Stimulated activated CD4-positive, alpha-beta T cell treated with anti-CD3 and anti-CD28 coated beads, Interleukin-2, amount 100 ng/mL, for 48 hours (primary cell): ENCODE data around the gene ATP8B3.
A peak's percentile ranks its signal among the peaks of the same experiment; 100 is the strongest.
"Not testable (repeated sequence)": the region's sequence is repeated elsewhere in the genome, so short reads cannot be mapped to it uniquely, and the experiment has no call there.

Experiments
- DNase-seq, 2 donors: peaks; one replicate each; pipeline ENCODE4 v3.0.0-alpha.2; 2020

Gene ATP8B3

DNA sequence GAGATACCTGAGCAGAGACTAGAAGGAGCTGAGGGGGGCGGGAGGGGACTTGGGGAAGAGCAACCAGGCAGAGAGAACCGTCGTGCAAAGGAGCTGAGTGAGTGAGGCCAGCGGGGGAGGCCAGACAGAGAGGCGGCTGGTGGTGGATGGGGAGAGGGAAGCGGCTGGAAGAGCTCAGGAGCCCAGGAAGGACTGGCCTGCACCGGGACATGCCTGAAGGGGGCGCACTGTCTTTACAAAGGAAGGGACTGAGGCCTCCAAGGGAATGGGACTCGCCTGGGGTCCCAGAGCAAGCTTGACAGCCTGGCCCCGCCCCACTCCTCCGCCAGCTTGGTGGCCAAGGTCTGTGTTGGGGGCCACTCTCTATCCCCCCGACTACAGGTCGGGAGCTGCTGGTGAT, 43.8 kb downstream of the ATP8B3 start:
- no peak for DNase-seq

DNA sequence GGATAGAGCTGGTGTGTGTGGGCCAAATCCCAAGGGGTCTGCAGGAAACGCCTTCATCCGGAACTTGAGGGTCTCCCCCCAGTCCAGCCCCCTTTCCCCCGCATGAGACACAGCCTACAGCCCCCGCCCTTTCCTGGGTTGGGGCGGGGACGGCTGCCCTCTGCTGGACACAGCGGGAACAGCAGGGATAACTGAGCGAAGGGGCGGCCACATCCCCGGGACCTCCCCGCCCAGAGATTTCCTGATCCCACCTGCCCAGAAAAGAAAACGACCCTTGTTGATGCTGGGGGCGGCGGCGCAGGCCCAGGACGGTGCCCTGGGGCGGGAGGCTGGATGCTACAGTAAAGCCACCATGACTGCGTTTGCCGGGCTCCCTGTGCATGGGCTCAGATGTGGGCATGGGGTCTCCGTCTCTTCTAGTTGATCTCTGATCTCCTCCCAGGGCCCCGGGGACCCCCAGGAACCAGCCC, 44.6 kb downstream of the ATP8B3 start:
- DNase-seq, result peak; percentile 54 to 70

DNA sequence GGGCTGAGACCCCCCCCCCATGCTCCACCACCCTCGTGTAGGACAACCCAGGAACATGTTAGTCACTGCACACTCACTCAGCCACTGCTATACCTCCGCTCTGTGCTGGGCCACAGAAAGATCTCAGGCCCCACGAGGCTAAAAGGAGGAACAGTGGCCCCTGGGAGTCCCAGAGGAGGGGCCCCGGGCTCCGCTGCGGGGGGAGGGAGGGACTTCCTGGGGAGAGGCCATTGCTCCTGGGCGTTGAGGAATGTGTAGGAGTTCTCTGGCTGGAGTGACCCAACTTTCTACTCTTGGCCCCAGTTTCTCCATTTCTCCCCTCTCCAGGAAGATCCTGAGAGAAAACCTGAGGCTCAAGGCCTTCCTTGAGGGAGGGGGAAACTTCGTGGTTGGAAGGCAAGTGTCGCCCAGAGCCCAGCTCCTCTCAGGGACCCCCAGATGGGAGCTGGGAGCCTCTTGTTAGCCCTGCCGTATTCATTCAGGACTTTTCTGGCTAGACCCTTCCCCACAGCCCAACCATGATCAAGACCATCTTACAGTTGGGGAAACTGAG, 45.2 kb downstream of the ATP8B3 start:
- no peak for DNase-seq

DNA sequence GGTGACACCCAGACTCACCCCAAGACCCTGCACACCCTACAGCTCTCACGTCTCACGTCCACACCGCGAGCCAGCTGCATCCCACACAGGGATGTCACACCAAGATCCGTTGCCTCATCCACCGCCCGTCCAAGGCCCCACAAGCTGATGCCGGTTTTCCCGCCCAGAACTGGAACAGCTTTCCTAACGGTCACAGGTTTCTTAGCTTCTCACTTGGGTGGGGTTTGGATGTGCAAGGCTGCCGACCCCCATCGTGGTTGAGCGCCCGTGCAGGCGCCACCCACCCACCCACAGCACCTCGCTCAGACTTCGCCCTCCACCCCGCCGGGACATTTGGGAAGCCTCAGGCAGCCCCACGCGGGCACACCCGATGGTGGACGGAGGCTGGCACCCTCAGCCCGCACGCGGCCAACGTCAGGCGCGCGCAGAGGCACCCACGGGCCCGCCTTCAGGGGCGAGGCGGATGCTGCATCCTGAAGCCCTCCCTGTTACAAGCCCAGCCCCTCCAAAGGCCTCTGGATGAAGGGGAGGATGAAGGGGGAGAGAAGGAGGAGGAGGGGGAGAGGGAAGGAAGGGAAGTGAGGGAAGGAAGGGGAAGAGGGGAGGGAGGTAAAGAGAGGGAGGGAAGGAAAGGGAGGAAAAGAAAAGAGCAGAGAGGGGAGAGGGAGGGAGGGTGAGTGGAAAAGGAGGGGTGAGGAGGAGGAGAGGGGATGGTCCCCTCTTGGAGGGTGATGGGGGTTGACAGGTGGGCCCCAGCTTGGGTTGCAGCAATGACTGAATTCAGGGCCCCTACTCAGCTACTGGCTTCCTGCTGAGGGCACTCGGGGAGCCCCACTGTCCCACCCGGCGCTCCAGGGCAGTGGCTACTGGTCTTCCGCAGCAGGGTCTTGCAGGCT, 45.9 kb downstream of the ATP8B3 start:
- no peak for DNase-seq

DNA sequence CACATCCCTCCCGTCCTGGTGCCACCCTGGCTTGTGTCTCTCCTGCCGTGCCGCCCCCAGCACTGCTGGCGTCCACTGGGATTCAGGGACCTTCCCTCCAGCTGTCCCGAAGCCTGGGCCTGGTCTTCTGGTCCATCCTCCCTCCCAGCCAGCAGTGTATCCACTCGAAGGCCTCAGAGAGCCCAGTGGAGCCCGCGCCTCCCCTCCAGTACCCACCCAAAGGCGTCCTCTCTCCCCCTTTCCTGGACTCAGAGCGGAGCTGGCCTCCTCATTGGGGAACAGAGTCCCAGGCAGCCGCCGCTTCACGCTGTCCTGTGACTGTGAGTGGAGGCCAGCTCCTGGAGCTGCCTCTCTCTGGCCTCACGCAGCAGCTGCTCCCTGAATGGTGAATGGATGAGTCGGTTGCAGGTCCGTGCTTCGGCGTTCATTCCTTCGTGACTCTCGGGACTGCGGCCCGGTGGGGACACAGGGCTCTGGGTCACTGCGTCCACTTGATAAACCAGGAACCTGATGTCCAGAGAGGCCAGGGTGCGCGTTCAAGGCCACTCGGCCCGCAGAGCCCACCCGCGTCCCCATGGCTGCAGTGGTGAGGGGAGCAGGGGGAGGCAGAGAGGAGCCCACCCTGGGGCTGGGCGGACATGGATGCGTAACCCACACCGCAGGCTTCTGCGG, 46.7 kb downstream of the ATP8B3 start:
- no peak for DNase-seq

DNA sequence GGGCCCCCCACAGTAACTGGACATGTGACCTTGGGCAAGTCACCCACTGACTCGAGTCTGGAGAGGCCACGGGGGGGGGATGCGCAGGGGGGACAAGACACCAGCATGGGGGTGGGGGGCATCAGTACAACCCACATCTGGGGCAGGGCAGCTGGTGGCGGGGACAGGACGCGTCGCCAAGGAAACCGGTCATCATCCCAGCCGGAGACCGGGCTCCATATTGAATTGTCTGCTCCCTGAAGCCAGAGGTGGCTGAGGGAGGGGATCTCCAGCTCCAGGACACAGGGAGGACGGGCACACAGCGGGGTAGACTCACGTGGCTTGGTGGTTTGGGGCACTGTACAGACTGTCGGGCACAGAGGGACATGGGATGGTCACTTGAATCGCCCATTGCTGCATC, 47.3 kb downstream of the ATP8B3 start:
- no peak for DNase-seq

DNA sequence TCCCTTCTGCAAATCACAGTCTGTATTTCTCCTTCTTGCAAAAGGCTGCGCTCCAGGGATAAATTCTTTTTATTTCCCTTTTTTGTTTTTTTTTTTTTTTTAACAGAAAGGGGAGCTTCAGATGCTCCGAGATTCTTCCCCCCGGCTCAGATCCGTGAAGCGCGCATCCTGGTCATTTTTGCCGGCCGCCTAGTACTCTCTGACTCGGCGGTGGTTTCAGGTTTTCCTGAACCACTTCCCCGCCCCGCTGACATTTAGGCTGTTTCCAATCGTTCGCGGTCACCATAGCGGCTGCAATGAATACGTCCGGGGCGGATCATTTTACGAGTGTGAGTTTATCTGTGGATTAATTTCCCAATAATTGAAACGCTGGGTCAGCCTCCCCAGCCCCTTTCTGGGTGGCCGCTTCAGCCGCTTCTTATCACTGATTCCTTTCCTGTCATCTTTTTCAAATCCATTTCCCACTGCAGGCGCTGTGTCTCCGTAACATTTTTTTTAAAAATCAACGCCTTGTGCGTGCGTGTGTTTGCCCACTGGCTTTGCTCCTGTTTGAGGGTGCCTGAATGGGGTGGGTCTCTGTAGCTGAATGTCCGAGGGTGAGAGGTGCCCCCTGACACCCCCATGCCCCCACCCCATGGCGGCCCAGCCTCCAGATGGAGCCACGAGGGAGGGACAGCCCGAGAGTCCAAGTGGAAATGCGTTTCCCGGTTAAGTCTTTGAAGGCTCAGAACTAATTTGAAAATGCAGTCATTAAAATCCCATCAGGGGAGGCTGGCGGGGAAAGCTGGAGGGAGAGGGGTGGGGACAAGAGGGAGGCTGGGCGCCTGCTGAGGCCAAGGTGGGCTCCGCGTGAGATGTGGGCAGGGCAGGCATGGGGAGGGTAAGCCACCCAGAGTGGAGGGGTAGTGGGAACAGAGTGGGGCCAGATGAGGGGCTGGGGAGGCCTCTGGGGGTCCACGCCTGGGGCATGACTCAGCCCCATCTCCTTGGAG, 48.1 kb downstream of the ATP8B3 start:
- DNase-seq, result no peak

DNA sequence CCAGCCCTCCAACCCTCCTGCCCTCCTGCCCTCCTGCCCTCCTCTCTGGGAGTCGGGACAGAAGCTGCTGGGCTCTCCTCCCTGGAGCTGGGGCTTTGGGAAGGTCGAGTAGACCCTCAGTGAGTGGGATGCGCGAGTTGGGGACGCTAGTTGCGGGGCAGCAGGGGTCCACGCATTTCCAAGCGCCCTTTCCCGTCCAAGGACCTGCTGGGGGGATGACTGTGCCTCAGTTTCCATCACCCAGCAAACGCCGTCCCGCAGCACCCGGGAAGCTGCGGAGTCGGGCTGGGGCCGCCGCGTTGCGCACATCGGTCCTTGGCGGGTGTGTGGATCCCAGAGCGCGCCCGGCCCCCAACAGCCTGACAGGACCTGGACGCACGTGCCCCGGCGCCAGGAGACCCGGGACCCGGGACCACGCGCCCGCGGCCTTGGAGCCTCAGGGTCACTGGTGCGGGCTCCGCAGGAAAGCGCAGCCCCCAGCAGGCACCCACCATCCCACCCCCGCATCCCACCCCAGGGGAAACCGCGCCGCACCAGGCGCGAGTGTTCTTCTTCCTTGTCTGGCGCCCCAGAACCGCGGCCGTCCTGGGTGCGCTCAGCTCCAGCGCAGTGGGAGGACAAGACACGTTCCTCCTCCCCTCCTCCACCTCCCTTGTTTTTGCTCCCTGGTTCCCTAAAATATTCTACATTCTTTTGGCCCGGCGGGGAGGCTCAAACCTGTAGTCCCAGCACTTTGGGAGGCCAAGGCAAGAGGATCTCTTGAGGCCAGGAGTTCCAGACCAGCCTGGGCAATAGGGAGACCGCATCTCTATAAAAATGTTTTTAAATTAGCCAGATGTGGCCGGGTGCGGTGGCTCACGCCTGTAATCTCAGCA, 49.6 kb downstream of the ATP8B3 start:
- no peak for DNase-seq

DNA sequence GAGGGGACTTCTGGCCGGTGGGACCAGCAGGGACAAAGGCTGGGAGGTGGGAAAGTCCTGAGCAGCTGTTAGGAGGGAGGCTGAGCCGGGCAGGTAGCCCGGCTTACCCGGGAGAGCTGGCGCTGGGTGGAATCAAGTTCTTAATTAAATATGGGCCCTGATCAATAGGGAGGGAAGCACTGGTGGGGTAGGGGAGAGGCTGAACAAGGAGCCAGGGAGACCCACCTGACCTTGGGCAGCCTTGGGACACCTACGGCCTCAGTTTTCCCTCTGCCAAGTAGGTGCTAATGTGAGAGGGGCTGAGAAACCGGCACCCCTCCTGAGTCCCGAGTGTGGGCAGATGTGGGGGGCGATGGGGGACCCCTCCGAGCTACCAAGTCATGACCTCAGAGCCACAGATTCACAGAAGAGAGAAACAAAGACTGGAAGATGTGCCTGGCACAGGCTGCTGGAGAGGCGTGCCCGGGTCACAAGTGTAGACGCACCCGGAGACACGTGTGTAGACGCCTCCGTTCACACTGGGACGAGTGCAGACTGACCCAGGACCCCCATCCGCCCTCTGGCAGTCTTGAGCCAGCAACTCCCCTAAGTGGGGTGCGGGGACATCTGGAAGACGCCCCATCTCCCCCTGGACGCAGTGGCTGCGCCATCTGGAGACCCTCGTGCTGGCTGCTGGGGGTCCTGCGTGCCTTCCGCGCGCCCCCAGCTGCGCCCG, 50.4 kb downstream of the ATP8B3 start:
- DNase-seq, result no peak

DNA sequence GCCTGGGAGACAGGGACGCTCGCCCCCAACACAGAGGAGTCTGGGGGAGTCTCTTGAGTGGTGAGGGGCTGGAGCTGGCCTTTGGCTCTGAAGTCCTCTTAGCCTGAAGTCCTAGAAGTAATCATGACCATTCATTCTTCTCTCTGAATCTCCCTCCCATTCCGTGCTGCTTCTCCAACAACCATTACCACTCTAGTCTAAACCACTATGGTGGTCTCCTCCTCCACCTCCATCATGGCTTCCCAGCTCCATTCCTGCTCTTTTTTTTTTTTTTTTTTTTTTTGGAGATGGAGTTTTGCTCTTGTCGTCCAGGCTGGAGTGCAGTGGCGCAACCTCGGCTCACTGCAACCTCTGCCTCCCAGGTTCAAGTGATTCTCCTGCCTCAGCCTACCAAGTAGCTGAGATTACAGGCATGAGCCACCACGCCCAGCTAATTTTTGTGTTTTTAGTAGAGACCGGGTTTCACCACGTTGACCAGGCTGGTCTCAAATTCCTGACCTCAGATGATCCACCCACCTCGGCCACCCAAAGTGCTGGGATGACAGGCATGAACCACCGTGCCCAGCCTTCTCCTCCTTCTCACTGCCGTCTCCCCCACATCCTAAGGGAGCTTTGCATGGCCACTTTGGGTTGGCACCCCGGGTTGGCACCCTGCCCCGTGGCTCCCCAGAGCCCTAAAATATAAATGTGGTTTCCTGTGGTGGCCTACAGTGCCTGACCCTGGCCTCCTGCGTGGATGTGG, 51.1 kb downstream of the ATP8B3 start:
- not testable (repeated sequence) for DNase-seq

DNA sequence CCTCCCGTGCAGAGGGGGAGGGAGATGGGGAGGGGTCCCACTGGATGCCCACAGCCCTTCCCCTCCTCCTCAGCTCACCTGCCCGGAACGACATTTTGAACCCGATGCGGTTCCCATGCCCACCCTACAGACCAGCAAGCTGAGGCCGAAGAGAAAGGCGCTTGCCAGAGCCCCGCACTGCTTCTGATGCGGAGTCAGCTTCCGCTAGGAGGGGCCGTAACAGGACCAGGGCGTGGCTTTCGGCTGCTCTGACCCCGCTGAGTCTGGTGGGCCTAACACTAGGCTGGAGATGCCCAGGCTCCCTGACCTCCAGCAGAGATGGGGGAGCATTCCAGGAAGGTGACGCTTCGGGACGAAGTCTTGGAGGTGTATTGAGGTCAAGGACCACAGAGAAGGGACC, 52.1 kb downstream of the ATP8B3 start:
- DNase-seq, result no peak

DNA sequence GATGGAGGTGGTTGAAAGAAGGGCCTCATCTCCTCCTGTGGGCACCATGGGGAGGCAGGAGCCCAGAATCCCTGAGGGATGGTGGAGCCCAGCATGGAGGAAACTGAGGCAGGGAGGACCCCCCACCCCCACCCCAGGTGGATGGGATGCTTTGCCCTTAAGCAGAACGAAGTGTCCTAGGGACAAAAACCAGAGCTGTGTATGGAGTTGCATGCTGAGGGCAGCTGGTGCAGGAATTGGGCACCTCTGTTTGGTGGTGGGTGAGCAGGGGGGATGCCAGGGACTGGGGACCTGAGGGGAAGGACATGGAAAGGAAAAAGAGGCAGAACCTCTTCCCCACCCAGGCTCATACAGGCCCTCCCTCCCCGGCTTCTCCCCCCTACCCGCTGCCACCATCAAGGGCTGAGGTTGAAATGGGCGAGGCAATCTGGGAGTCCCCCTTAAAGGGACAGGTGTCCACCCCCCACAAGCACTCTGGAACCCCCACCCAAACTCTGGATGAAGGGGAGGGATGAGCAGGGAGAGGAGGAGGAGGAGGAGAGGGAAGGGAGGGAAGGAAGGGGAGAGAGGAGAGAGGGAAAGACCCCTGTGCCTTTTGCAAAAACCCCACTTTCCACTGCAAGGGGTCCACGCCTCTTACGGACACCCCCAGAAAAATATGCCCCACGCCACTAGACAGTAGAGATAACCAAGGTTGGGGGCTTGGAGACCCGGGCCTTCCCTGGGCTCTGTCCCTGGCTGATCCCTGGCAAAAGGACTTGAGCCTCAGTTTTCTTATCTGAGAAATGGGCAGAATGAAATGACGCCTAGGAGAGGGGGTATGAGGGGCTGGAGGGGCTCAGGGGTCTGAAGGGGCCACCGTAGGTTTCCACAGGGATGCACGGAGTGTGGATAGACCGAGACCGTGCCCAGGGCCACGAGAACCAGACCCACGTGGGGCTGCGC, 52.8 kb downstream of the ATP8B3 start:
- no peak for DNase-seq

DNA sequence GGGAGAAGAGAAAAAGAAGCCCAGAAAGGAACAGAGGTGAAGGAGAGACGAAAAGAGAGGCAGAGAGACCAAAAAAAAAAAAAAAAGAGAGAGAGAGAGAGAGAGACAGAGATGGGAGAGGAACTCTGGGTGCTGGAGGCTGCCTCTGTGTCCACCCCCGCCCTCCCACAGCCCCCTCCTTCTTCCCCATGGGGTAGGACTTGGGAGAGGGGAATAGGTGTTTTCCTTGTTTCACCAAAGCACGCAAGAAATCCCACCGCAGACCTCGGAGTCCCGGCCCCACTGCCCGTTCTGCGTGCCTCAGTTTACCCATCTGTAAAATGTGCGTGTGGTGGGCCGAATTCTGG, 53.9 kb downstream of the ATP8B3 start:
- no peak for DNase-seq

DNA sequence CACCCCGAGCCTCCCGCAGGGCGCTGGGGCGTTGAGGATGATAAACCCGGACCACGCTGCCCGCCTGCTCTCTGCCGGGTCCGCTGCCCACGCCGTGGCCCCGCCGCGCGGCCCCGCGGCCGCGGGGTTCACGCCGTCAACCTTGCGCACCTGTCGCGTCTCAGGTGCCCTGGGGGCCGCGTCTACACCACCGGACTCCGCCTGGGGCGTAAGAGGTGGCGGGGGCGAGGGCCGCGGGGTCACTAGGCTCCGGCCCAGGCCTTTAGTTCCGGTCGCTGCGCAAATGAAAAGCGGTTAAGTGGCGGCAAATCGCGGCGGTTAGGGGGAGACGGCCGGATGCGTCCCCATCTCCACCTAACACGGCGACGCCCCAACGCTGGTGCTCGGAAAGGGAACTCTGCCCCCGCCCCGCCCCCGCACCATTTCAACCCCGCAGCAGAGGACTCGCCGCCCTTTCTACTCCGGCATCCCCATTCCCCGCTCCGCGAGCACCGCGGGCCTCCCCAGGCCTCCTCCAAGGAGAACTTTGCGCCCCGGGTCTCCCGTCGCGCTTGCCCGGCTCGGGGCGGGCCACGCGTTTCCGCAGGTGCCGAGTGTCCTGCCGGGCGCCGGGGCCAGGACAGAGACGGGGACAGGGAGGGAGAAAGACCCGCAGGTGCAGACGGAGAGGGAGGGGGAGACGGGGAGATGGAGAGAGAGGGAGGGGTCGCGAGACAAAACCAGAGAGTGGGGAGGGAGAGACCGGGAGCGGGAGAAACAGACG, 54.4 kb downstream of the ATP8B3 start:
- DNase-seq, result no peak

DNA sequence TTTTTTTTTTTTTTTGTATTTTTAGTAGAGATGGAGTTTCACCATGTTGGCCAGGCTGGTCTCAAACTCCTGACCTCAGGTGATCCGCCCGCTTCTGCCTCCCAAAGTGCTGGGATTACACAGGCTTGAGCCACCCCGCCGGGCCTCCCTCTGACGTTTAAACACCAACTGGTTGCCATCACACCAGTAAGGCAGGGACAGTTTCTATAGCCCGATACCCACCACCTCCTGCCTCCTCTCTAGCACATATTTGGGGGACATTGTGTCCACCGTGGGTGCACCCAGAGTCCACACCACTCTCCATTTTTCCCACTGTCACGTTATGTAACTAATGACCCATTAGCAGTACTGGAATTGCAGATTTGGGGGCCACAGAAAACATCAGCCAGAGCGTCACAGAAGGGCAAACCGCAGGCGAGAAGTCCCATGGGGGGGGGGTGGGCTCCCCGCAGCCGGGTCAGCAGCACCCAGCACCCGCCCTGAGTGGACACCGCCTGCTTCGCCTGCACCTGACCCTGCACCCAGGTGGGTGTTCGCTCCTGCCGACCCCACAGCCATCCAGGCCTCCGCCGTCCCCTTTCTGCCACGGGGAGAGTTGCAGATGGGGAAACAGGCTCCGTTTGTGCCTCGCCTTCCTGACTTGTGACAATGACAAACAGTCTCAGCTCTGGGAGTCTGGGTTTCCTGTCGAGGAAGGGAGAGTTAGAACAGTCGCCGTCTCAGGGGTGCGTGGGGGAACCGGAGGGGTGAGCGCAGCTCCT, 55.2 kb downstream of the ATP8B3 start:
- DNase-seq, result no peak

DNA sequence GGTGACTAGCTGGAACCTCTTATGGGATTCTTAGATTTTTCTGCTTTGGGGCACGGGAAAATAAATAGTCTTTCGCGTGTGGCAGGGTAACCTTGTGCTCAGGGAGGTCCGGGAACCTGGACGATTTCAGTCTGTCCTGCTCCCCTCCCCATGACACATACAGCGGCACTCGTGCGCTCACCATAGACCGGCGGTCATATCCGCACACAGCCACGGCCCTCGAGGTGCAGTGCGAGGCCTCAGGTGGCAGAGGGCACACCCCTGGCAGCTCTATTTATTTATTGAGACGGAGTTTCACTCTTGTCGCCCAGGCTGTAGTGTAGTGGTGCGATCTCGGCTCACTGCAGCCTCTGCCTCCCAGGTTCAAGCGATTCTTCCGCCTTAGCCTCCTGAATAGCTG, 55.8 kb downstream of the ATP8B3 start:
- DNase-seq, result no peak

DNA sequence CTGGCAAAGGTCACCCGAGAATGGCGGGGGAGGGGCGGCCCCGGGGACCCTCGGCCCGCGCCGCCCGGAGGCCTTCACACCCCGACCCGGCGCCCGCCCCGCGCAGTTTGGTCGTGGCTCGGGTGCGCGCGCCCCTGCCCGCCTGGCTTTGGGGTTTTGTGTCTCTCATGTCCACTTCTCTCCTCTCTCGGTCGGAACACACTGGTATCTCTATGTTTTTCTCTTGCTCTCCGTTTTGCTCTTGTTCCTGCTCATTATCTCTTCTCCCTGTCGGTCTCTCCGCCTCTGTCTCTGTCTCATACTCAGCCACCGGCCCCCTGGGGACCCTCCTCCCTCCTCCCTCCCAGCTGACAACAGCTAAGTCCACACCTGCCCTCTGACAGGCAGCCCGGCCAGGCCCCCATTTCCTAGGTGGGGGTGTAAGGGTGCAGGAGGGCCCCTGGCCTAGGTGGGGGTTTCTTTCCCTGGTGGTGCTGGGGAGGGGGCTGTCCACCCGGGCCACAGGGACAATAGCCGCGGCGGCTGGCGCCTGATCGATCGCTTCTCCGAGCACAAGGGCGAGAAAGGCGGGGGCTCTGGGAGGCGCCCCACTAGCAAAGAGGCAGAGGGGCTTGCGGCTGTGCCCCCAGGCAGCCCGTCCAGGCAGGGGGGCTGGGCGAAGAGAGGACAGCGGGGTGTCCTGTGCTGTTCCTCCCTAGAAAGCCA, 56.5 kb downstream of the ATP8B3 start:
- DNase-seq, result no peak
